Activated CD4-positive, alpha-beta T cell treated with anti-CD3 and anti-CD28 coated beads, Interleukin-2, amount 50 U/mL, for 48 hours (primary cell): Measurements from ENCODE around the gene KRT36.

Source experiments
- DNase-seq, 2 experiments: peaks; one replicate each; pipeline ENCODE4 v3.0.0-alpha.2; 2020

The KRT36 gene

DNA sequence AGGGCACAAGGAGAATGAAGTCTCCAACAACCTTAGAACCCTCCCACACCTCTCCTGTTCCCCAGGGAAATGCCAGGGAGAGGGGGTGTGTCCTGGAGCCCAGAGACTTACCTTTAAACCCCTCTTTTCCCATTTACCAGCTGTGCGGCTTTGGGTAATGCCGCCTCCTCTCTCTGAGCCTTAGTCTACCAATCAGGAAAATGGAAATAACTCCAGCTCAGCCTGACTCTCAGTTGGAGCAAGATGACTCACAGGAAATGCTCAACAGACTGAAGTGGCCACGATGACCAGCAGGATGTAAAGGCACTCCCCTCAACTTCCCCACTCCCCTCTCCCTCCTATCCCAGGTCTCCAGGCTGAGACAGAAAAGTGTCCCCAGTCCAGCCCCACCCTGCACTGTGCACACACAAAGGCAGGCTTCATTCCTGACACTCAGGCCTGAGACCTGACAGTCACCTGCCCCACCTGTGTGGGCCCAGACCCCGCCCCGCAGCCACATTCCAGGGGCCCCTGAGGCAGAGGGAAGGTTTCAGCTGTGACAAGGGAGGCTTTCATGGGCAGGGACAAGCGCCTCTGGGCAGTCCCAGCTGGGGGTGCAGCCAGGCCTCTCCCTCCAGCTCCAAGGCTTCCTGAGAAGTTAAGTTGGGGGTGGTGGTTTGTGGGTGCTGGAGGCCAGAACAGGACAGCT is 32.0 kb upstream of the KRT36 start:
- DNase-seq, result no peak

DNA sequence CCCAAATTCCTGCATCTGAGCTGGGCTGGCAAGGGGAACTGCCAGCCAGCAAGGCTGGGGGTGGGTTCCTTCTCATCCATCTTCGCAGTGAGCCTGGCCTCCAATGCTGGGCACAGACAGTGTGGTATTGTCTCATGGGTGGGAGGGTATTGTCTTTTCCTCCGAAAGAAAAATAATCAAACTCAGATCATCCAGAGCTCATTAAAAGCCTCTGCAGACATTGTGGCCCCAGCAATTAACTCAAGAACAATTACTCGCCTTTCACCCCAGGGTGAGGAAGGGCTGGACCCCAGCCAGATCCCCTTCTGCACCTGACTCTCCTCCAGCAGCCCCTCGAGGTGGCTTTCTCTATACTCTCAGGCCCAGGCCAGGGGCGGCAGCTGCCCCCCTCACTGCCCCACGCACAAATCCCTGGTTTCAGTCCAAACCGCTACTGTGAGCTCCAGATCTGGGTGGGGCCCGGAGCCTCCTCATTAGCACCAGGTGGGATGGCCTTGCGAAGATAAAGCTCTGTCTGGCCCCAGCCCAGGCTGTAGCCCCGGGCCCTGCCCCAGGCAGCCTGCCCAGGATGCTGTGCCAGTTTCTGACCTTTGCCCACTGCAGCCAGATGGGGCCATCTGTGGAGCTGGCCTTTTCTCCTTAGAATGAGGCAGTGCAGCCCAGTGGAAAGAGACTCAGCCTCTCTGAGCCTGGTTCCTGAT is 31.3 kb upstream of the KRT36 start:
- DNase-seq, result no peak

DNA sequence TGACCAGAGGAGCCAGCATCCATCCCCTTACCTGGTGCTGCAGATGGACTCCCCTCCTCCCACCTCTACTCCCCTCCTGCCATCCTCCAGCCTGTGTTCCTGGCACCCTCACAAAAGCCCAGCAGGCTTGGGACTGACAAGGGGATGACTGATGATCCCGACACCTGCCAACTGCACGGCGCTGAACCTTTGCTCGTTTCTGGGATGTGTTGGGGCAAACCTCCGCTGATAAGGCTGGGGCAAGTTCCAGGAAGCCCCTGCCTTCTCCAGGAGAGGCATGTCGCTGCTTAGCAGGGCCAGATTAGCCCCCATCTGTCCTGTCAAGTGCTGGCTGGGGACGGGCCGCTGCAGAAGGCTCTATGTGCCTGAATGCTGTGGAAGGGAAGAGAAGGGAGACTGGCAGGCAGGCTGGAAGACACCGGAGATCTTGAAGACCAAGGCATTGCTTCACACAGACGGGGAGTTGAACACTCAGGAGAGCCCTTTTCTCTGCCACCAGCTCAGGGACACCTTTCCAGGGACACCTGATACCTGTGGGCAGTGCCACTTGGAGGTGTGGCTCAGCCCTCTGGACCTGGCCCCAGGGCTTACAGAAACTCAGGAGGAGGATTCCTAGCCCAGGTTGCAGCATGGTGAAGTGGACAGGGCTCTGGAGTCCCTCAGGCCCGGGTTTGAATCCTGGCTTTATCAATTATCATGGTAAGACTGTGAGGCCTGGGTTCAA is 30.0 kb upstream of the KRT36 start:
- no peak for DNase-seq

DNA sequence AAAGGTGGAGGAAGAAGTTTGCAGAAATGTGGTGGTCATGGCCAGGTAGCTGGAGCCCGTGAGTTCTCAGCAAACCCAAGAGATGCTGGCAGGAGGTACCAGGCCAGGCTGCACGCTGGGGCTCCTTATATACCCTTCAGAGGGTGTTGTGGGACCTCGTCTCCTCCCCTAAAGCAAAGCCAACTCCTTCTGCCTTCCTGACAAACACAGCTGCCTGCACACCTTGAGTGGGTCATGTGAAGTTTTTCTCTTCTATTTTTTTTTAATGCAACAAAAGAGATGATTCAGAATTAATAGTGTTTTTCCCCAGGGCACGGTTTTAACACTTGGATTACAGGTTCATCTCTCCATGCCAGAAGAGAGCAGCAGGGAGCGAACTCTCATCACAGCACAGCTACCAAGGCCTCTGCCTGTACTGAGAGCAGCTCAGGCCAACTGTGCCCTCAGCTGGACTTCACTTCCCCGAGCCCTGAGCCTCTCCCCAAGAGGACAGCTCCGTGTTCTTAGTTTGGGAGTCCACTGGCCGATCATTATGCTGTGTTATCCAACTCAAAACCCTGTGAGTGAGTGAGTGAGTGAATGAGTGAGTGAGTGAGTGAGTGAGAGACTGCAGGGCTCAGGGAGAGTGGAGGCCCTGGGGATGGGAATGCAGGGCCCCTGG is 29.2 kb upstream of the KRT36 start, which contains the start of gene KRT15:
TSS of gene KRT15 (minus strand) at position 102 of the 661 bp plus-strand sequence. CDS start at position 39, 63 bp downstream.
- no peak for DNase-seq

DNA sequence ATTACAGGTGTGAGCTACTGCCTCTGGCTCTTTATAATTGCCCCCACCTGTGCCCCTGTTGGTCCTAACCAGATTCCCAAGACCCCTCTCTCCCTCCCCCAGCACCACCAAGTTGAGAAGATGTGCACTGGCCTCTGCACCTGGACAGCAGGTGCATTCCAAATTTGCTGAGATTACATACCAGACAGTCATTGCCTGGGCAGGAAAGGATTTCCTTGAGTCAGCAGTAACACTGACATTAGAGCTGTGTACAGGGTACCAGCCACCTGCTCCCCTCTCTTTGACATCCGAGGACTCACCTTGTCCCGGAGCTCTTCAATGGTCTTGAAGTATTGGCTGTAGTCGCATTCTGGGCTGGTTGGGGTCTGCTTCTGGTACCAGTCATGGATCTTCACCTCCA is 28.3 kb upstream of the KRT36 start:
- no peak for DNase-seq

DNA sequence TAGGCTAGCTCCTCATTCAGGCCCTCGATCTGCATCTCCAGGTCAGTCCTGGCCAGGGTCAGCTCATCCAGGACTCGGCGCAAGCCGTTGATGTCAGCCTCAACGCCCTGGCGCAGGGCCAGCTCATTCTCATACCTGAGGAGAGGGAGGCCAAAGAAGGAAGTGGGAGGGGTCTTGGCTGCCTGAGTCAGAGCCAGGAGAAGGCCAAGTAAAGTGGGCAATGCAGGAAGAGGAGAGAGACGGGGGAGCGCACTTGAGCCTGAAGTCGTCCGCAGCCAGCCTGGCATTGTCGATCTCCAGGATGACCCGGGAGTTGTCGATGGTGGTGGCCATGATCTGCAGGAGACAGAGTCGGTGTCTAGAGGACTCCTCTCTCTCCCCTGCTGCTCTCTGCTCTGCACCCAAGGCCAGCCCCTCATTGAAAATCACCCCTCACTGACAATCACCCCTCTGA is 27.1 kb upstream of the KRT36 start:
- no peak for DNase-seq

DNA sequence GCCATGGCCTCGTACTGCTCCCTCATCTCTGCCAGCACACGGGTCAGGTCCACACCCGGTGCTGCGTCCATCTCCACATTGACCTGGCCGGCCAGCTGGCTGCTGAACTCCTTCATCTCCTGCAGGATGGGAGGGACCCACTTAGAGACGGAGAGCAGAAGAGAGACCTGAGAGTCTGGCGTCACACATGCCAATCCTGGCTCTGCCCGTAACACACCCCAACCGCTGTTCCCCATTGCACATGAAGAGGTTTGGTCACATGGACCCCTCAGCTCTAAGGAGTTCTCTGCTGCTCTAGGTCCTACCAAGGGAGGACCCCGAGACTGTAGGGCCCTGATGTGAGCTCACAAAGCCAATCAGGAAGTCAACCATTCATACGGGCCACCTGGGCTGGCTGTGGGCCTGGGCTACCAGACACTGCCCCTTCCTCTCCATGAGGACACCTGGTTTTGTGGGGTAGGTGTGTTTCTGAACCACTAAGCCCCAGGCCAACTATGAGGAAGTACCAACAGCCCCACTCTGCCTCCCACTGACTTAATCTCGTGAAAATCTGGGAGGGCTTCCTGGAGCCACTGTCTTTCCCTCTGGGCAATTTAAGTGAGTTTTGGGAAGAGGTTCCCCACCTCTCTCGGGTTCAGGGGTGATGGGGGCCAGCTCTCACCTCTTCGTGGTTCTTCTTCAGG is 26.6 kb upstream of the KRT36 start:
- no peak for DNase-seq

DNA sequence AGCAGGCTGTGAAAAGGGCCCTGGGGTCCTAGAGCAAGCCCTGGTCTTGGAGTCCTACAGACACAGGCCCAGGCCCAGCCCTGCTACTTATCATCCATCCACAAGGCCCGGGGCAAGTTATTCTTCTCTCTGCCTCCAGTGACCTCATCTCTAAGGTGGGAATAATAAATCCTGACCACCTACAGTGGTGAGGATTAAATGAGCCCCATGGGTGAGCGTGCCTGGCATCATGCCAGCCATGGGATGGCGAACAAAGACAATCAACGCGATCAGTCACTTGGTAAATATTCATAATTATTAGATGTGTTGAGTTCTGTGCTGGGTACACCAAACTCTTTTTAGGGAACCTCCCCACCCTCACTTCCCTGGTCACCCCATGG is 23.4 kb upstream of the KRT36 start:
- DNase-seq, result no peak

DNA sequence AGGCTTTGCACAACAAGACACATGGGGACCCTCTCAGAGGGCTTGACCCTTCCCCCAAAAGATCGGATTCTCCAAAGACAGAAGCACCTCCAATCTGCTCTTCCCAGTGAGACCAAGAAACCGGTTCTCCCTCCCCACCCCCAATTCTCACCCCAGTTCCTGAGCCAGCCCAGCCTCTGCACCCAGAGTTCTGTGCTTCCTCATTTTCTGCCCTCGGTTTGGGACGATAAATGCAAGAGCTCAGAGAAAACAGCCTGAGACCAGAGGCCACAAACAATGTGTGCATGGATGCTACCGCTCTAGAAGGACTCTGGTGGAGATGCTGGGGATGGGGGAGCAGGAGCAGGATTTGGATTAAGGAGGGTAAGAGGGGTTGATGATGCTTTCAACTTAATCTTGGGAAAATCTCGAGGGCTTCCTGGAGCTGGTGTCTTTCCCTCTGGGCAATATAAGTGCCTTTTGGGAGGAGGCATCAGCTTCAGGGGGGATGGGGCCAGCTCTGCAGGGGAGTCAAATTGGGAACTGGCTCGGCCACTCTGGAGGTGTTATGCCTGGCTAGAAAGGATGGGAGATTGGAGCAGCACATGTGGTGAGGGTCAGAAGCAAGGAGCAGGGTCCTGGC is 22.9 kb upstream of the KRT36 start:
- DNase-seq, result no peak

DNA sequence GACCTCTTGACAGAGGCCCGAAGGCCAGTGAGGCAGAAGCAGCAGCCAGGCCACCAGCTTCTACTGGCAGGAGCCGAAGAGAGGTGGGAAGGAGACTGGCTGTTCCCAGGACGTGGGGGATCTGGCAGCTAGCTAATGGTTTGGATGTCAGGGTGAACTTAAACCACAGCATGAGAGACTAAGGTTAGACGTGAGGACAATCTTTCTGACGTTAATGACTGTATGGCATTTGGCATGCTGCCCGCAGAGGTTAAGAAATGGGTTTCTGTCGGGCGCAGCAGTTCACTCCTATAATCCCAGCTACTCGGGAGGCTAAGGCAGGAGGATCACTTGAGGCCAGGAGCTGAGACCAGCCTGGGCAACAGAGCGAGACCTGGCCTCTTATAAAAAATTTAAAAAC is 22.0 kb upstream of the KRT36 start:
- DNase-seq, result no peak

DNA sequence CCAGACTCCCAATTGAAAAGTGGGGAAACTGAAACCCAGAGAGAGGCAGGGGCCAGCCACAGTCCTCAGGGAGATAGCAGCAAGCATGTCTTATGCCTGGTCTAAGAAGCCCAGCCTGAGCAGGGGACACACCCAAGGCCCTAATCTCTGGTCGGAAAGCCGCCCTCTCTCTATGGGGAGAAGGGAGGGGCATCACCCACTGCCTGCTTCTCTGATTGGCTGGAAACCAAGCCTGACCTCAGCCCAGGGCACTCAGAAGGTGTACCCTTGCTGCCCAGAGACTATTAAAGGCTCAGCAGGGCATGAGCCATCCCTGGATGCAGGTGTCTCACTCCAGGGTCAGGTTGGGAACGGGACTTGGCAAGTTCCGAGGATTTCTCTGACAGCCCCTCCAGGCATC is 21.4 kb upstream of the KRT36 start:
- no peak for DNase-seq

DNA sequence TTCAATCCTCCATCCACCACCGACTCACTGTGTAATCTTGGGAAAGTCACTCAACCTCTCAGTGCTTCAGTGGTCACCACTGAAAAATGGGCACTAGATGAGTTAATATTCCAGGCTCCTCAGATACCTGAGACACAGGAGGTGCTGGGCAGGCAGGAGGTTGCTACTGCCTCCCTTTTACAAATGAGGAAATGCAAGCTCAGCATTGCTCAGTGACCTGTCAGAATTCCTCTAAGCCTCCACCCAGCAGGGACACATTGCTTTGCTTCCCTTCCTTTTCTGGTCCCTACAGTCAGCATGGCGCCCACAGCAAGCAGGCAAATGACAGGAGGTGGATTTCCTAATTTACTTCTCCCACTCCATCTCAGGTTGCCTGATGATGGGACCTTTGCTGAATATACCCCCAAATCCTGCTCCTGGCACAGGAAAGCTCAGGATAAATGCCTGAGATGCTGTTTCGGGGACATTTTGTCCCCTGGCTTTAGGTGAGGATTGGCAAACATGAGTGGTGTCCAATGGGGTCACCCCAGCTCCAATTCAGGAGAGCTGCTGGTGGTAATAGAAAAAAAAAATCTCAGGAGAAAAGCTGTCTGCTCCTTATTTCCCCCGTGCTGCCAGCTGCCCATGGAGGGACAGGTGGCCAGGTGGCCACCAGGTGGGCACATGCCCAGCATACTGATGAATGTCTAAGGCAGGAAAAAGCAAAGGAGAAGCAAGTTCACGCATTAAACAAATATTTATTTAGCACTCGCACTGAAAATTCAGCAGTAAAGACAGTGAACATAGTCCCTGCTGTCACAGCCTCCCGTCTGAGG is 20.7 kb upstream of the KRT36 start:
- no peak for DNase-seq

DNA sequence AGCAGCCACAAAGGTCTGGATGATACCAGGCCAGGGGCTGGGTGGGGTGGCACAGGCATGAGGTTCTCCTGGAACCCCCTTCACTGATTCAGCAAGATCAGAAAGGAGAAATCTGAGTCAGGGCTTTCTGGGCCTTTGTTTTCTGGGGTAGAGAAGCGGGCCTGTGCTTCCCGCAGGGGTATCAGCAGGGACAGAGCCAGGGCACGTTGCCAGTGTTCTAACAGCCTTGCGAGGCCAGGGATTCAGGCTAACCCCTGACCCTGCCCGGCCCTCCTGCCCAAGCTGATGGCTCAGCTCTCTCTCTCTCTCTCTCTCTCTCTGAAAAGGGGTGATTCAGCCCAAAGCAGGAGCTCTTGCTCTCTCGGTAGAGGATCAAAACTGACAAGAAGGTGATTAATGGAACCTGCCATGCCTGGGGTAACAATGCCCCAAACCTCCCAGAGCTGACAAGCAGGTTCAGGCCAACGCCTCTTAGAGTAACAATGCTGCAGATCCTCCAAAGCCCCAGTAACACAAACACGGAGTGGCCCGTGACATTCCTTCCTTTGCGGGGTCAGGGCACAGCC is 17.7 kb upstream of the KRT36 start:
- no peak for DNase-seq

DNA sequence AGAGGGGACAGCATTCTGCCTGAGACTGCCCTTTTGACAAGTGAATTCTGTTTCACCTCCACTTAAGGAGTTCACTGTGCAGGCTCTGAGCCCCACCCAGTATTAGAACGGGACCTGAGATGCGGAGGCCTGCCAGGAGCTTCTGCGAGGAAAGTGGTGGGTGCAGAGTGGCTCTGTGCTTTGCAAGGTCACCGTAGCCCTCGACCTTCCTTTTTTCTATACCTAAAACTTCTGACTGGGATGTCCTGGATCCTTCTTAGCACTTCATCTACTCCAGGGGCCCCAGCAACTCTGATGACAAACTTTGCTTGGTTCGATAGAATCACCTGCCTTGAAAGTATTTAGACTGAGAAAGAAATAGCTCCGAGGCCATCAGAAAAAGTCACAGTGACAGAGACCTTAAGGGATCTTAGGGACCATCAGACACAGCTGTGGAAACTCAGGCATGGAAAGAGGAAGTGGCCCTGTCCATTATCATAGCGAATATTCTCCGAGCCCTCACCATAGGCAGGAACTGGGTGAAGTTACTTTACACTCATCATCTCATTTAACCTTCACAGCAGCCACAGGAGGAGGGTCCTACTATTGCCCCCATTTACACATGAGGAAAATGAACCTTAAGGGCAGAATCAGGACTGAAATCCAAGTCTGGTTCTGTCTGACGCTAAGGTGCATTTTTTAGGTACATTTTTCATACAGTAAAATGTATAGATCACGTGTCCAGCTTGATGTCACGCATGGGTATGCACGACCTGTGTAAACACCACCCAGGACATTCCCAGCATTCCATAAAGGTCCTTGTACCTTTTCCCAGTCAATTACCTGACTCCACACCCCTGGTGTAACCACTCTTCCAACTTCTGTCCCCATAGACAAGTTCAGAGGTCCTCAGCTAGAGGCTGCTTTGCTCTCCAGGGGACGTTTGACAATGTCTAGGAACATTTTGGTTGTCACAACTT is 16.4 kb upstream of the KRT36 start:
- DNase-seq, result no peak

DNA sequence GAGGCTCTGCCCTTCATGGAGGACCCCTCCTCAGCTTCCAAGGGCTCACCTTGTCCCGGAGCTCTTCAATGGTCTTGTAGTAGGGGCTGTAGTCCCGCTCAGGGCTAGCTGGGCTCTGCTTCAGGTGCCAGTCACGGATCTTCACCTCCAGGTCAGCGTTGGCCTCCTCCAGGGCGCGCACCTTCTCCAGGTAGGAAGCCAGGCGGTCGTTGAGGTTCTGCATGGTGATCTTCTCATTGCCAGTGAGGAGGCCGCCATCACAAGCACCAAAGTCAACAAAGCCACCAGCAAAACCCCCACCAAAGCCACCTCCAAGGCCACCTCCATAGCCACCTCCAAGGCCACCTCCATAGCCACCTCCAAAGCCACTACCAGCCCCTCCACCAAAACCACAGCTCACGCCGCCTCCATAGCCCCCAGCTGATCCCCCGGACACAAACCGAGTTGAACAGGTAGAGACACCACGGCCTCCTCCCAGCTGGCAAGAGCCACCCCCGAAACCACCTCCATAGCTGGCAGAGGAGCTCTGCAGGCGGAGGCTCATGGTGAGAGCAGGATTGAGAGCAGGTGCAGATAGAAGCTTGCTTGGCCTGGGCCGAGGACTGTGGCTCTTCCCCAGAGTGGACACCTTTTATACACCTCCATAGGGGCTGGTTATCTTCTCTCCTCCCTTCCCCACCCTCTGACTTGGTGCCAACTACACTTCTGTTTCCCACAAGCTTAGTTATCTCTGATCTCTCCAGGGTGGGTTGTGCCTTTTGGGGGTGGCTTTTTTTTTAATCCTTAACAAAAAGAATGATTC is 15.5 kb upstream of the KRT36 start, which contains the start of gene KRT13:
TSS of gene KRT13 (minus strand) at position 606 of the 802 bp plus-strand sequence. CDS start at position 544, 62 bp downstream.
- DNase-seq, result no peak

DNA sequence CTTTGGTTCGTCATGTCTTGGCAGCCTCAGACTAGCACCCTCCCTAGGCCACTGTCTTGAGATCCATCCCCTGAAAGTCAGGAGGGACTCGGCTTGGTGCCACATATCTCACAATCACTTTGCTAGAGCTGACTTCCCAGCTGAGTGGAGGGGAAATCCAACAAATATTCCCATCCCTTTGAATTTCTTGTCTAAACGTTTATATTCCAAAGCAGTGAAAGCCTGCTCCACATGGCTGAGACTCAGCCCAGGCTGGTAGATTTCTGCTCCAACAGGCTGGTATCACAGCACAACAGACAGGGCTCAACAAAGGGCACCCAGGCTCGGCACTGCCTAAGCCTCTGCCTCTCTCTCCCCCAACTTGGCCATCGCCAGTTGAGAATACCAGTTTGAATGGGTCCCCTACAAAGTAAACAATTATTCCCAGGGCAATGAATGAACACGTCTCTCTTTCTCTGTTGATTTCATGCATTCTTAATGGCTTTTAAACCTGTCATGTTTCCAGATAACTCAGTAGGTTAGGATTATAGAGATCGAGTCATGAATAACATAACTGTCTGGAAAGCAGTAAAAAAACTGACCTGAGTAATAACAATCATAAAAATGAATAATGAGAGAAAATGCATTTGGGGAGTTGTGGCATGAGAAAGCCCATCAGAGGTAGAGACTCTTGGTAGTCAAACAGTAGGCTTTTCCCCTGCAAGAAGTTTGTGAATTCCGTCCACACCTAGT is 14.7 kb upstream of the KRT36 start:
- DNase-seq, result no peak

DNA sequence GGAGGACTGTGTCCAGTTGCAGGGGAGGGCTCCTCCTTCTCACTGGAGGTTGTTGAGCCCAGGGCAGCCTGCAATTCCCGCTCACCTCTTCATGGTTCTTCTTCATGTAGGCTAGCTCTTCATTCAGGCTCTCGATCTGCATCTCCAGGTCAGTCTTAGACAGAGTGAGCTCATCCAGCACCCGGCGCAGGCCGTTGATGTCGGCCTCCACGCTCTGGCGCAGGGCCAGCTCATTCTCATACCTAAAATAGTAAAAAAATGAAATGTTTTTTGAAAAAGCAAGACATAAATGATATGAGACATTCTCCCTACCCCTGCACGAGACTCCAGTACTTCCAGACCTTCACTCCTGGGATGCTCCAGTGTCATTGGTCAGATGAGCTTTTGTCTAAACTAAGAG is 13.5 kb upstream of the KRT36 start:
- no peak for DNase-seq
